ENCODE results near the gene TLCD3A.
"Not testable (repeated sequence)": the region's sequence is repeated elsewhere in the genome, so short reads cannot be mapped to it uniquely, and the experiment has no call there.

TLCD3A gene

DNA sequence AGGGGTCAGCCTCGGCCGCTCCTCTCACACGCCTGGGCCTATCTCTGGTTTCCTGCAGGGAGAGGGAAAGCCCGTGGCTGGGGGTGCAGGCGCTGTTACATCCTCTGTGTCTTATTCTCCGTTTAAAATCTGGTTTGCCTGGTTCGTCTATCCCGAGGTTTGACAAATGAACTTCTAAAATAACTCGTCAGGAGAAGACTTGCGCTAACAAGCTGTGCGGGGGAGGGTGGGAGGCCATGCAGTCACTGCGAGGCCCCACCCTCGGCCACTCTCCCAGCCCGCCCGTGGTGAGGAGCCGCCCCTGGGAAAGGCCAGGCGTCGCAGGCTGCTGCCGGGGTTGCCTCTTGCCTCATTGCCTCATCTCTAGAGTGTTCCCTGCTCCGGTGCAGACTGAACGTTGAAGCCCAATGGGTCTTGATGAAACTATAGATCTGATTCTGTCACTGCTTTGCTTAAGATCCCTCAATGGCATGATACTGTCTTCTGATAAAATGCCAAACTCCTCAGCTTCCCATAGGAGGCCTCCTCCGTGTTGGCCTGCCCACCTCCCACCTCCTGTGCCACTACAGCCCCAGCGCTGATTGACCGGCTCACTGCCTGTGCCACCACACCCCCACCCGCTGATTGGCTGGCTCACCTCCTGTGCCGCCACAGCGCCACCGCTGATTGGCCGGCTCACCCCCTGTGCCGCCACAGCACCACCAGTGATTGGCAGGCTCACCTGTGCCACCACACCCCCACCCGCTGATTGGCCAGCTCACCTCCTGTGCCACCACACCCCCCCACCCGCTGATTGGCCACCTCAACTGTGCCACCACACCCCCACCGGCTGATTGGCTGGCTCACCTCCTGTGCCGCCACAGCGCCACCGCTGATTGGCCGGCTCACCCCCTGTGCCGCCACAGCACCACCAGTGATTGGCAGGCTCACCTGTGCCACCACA lies 57.8 kb downstream of the TLCD3A start:
- not testable (repeated sequence) for DNase-seq

DNA sequence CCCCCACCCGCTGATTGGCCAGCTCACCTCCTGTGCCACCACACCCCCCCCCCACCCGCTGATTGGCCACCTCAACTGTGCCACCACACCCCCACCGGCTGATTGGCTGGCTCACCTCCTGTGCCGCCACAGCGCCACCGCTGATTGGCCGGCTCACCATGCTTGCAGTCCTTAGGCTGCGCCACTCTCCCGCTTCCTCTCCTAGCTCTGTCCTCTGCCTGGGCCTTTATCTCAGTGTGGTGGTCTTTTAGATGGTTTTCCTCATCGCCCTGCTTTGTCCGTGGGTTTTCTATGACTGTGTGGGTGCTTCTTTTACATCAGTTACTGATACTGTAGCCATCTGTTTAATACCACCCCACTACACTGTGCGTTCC lies 58.5 kb downstream of the TLCD3A start:
- not testable (repeated sequence) for DNase-seq

- no peak for DNase-seq
These were observed 59.4 kb downstream of the TLCD3A start for GRCh38 chr17:791829-792228.

- DNase-seq, result peak in 1 of 2 experiments; percentile 23
These were observed 59.9 kb downstream of the TLCD3A start for GRCh38 chr17:792277-792676.

Data from SHP77 (cell line).